ENCODE data around the gene PUS3.

DNA sequence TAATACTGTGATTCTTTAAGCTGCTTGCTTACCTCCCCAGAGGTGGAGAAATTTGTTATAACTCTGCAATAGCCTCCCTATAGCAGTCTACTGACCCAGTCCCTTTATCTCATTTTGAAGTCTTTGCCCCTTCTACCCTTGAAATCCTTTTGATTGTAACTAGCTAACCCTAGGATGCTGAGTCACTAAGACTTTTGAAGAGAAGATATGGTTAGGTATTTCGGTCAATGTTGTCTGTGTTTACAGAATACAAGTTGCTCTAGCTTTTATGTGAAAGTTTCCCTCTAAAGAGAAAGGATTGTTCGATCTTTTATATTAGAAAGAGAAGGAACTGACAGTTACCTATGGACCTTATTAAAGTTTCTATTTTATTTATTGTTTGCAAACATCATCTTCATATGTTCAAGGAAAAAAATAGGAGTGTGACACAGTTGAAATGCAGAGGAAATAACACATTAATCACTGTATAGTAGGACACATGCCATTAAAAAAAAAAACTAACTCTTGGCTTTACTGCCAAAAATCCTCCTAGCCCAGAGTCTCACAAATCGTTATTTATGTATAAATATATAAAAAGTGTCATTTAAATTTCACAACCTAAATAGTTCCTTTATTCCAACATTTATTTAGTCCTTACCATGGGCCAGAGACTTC lies 12.4 kb downstream of the PUS3 start:
- no peak for TF ChIP-seq POLR2AphosphoS5 (IDR thresholded peaks at IDR 0.05; ENCODE audit: low read depth, low read length)
- TF ChIP-seq POLR2A (IDR thresholded peaks at IDR 0.05; ENCODE audit: low read depth, low read length) = no peak

Measured in GM12892 (cell line).